GM21529 (cell line): ENCODE data around the gene CACNA1C.
"Not testable (repeated sequence)": the region's sequence is repeated elsewhere in the genome, so short reads cannot be mapped to it uniquely, and the experiment has no call there.

Experiments used
- ATAC-seq: cut with Tn5 transposase; IDR thresholded peaks from one replicate; pipeline ENCODE4 v1.9.1; 2021; ENCODE audit not compliant: unreplicated experiment

Gene CACNA1C

GRCh38 chr12:2248901-2249381 is 196.2 kb downstream of the CACNA1C start:
- ATAC-seq = peak; percentile 89

- ATAC-seq = no peak
Observed at GRCh38 chr12:2250797-2251196, 198.0 kb downstream of the CACNA1C start.

- ATAC-seq = no peak
Observed at GRCh38 chr12:2251526-2252209, 198.9 kb downstream of the CACNA1C start.

- no peak for ATAC-seq
Observed at GRCh38 chr12:2255311-2255710, 202.5 kb downstream of the CACNA1C start.

GRCh38 chr12:2255731-2256130 is 202.9 kb downstream of the CACNA1C start:
- not testable (repeated sequence) for ATAC-seq

- ATAC-seq = no peak
Observed at GRCh38 chr12:2256453-2256852, 203.7 kb downstream of the CACNA1C start.

GRCh38 chr12:2256915-2257314 is 204.1 kb downstream of the CACNA1C start:
- ATAC-seq = no peak

- no peak for ATAC-seq
Observed at GRCh38 chr12:2258025-2258424, 205.2 kb downstream of the CACNA1C start.

GRCh38 chr12:2259369-2259768 is 206.6 kb downstream of the CACNA1C start:
- no peak for ATAC-seq

GRCh38 chr12:2260441-2260840 is 207.7 kb downstream of the CACNA1C start:
- ATAC-seq = no peak

- ATAC-seq = no peak
Observed at GRCh38 chr12:2261708-2262107, 208.9 kb downstream of the CACNA1C start.

- no peak for ATAC-seq
Observed at GRCh38 chr12:2262449-2262848, 209.7 kb downstream of the CACNA1C start.

- ATAC-seq = no peak
Observed at GRCh38 chr12:2263901-2264300, 211.1 kb downstream of the CACNA1C start.

- ATAC-seq = no peak
Observed at GRCh38 chr12:2264651-2265232, 212.0 kb downstream of the CACNA1C start.

- ATAC-seq = no peak
Observed at GRCh38 chr12:2265461-2266167, 212.8 kb downstream of the CACNA1C start.

- ATAC-seq = no peak
Observed at GRCh38 chr12:2266666-2267620, 214.2 kb downstream of the CACNA1C start.

- no peak for ATAC-seq
Observed at GRCh38 chr12:2267703-2268470, 215.1 kb downstream of the CACNA1C start.

- no peak for ATAC-seq
Observed at GRCh38 chr12:2268471-2269286, 215.9 kb downstream of the CACNA1C start.

- ATAC-seq = no peak
Observed at GRCh38 chr12:2270846-2271245, 218.1 kb downstream of the CACNA1C start.
